Activated CD4-positive, alpha-beta memory T cell treated with anti-CD3 and anti-CD28 coated beads for 36 hours (primary cell): ENCODE data around the gene COG8. TPM values are rescaled to one million over a fixed set of nuclear protein-coding genes. Genes with fewer than 3 reads are reported as not detected.
A peak's percentile ranks its signal among the peaks of the same experiment; 100 is the strongest.

Experiments
- CTCF ChIA-PET: fragments of 350-600 bp; sonication (Branson Sonifier 250); formaldehyde crosslinking; loops from one replicate; lab custom pipeline; 2021; ENCODE audit warnings: antibody characterized with exemption, inconsistent platforms; lab: Charles Lee
- POLR2A ChIA-PET: fragments of 350-600 bp; sonication (Branson Sonifier 250); formaldehyde crosslinking; loops from one replicate; lab custom pipeline; 2021; ENCODE audit warnings: antibody characterized with exemption; lab: Charles Lee
- DNase-seq: peaks from one replicate; pipeline ENCODE4 v3.0.0-alpha.2; 2020
- H3K27ac Mint-ChIP-seq: one replicate; pipeline ENCODE4 v1.8.0; 2021; ENCODE audit warnings: mixed read lengths
- H3K27me3 Mint-ChIP-seq: one replicate; pipeline ENCODE4 v1.8.0; 2021; ENCODE audit warnings: mixed read lengths
- H3K36me3 Mint-ChIP-seq: one replicate; pipeline ENCODE4 v1.8.0; 2021; ENCODE audit warnings: mixed read lengths
- H3K4me1 Mint-ChIP-seq: one replicate; pipeline ENCODE4 v1.8.0; 2021; ENCODE audit warnings: low read depth, mixed read lengths
- H3K4me3 Mint-ChIP-seq: one replicate; pipeline ENCODE4 v1.8.0; 2021; ENCODE audit warnings: mild to moderate bottlenecking, mixed read lengths
- H3K9me3 Mint-ChIP-seq: one replicate; pipeline ENCODE4 v1.8.0; 2021; ENCODE audit warnings: mixed read lengths
- intact Hi-C: fragments of 100-400 bp; cut with micrococcal nuclease; formaldehyde crosslinking; loops from one replicate; pipeline ENCODE4 v1.15.1; 2023
- total RNA-seq, 2 experiments: library from RNA; stranded (reverse); gene quantifications; one replicate each; pipeline ENCODE4 v1.2.3, GENCODE V29; 2021

COG8 gene
- total RNA-seq, 2 experiments from 2014 or later, result 25.4 to 27.9 TPM

- Mint-ChIP-seq H3K36me3 (peaks cover 41% of the 10 kb centered on the region), H3K27ac (no peak overlapping the region), H3K9me3 (no peaks in the 10 kb centered on the region), H3K4me1 (peaks cover 28% of the 10 kb centered on the region), H3K27me3 (no peaks in the 10 kb centered on the region), H3K4me3 (no peak overlapping the region)
- intact Hi-C loops, result no loop called here
- ChIA-PET POLR2A (no interaction called here), CTCF (no interaction called here)
- no peak for DNase-seq
Measured at GRCh38 chr16:69344171-69344570, 4.8 kb upstream of the COG8 start.

GRCh38 chr16:69340095-69340644 is 806 bp upstream of the COG8 start:
- peak overlapping the region; percentile 96 for H3K4me3 Mint-ChIP-seq
- H3K9me3 Mint-ChIP-seq, result no peaks in the 10 kb centered on the region
- peak; percentile 56 for DNase-seq
- POLR2A ChIA-PET, result interaction anchor here (0.6 to 2.1 kb wide), 4 partner anchors 9 to 133 kb away, joined by 3 to 11 read pairs (median 8); partner anchors contain the start of gene PDF
- peaks cover 38% of the 10 kb centered on the region for H3K4me1 Mint-ChIP-seq
- peak overlapping the region; percentile 95 for H3K27ac Mint-ChIP-seq
- CTCF ChIA-PET, result interaction anchor here (0.7 to 1.6 kb wide), 6 partner anchors 9 to 415 kb away, joined by 3 to 6 read pairs (median 4); partner anchors contain the start of genes NOB1, PDF and TERF2
- intact Hi-C loops, result no loop called here
- peaks cover 34% of the 10 kb centered on the region for H3K36me3 Mint-ChIP-seq
- H3K27me3 Mint-ChIP-seq, result no peaks in the 10 kb centered on the region

GRCh38 chr16:69338557-69339288 is 641 bp downstream of the COG8 start:
- ChIA-PET CTCF (interaction anchor here (0.7 to 1.6 kb wide), 3 partner anchors 9 to 416 kb away, joined by 3 to 10 read pairs (median 3); partner anchors contain the start of genes NOB1 and PDF), POLR2A (interaction anchor here (0.6 to 2.0 kb wide), 3 partner anchors 9 to 228 kb away, joined by 3 to 13 read pairs (median 8); partner anchors contain the start of gene PDF)
- intact Hi-C loops, result loop anchor here (1.0 to 10.0 kb wide), 5 partner anchors 8 to 1674 kb away; partner anchors contain the start of genes ACD, C16orf86, ENKD1 and NFAT5
- DNase-seq, result peak; percentile 23
- Mint-ChIP-seq H3K27ac (peak overlapping the region; percentile 82), H3K4me1 (peaks cover 41% of the 10 kb centered on the region), H3K27me3 (no peaks in the 10 kb centered on the region), H3K36me3 (peaks cover 36% of the 10 kb centered on the region), H3K9me3 (no peaks in the 10 kb centered on the region), H3K4me3 (peak overlapping the region; percentile 96)

- intact Hi-C loops, result loop anchor here (10.0 kb wide), 1 partner anchor 1670 kb away; the partner anchor contains the start of genes ACD, C16orf86, ENKD1 and PARD6A
- H3K4me1 Mint-ChIP-seq, result peaks cover 29% of the 10 kb centered on the region
- H3K36me3 Mint-ChIP-seq, result peaks cover 28% of the 10 kb centered on the region
- no peaks in the 10 kb centered on the region for H3K9me3 Mint-ChIP-seq
- H3K27ac Mint-ChIP-seq, result no peak overlapping the region
- DNase-seq, result no peak
- H3K4me3 Mint-ChIP-seq, result no peak overlapping the region
- ChIA-PET CTCF (no interaction called here), POLR2A (no interaction called here)
- H3K27me3 Mint-ChIP-seq, result no peaks in the 10 kb centered on the region
Measured at GRCh38 chr16:69334696-69335095, 4.7 kb downstream of the COG8 start.

GRCh38 chr16:69330286-69331109 is 8.9 kb downstream of the COG8 start, which contains the start of gene PDF:
Gene PDF, minus strand, starts transcription at chr16:69330588. Its CDS starts 18 bp downstream, at chr16:69330570.
- Mint-ChIP-seq H3K4me1 (peaks cover 43% of the 10 kb centered on the region), H3K9me3 (no peaks in the 10 kb centered on the region), H3K4me3 (peak within 1 kb of the TSS; percentile 82), H3K27me3 (no peaks in the 10 kb centered on the region), H3K36me3 (peaks cover 48% of the 10 kb centered on the region), H3K27ac (peak within 1 kb of the TSS; percentile 86)
- ChIA-PET POLR2A (interaction anchor here (1.0 to 3.1 kb wide), 7 partner anchors 8 to 173 kb away, joined by 3 to 13 read pairs (median 4); partner anchors contain the start of genes COG8 and NIP7), CTCF (interaction anchor here (0.9 to 2.1 kb wide), 6 partner anchors 8 to 424 kb away, joined by 3 to 10 read pairs (median 3); partner anchors contain the start of genes COG8 and NOB1)
- peak; percentile 90 for DNase-seq
- intact Hi-C loops, result loop anchor here (1.0 to 10.0 kb wide), 3 partner anchors 9 to 1666 kb away; partner anchors contain the start of genes ACD, C16orf86, COG8 and ENKD1

- POLR2A ChIA-PET, result interaction anchor here (1.0 to 3.1 kb wide), 9 partner anchors 9 to 196 kb away, joined by 3 to 13 read pairs (median 4); partner anchors contain the start of genes COG8 and NIP7
- Mint-ChIP-seq H3K4me3 (peak overlapping the region; percentile 80), H3K4me1 (peaks cover 49% of the 10 kb centered on the region), H3K9me3 (no peaks in the 10 kb centered on the region), H3K27ac (peak overlapping the region; percentile 77), H3K36me3 (peaks cover 43% of the 10 kb centered on the region), H3K27me3 (no peaks in the 10 kb centered on the region)
- CTCF ChIA-PET, result interaction anchor here (0.9 to 2.1 kb wide), 8 partner anchors 9 to 809 kb away, joined by 3 to 10 read pairs (median 3); partner anchors contain the start of genes COG8, NOB1 and VPS4A
- intact Hi-C loops, result loop anchor here (1.0 to 10.0 kb wide), 4 partner anchors 10 to 1665 kb away; partner anchors contain the start of genes ACD, C16orf86, COG8 and ENKD1
- peak; percentile 63 for DNase-seq
Measured at GRCh38 chr16:69329369-69330285, 9.7 kb downstream of the COG8 start.

GRCh38 chr16:69328854-69329316 is 10.5 kb downstream of the COG8 start:
- H3K27ac Mint-ChIP-seq, result peak overlapping the region; percentile 77
- ChIA-PET POLR2A (interaction anchor here (1.1 to 3.1 kb wide), 5 partner anchors 10 to 196 kb away, joined by 3 to 13 read pairs (median 4); partner anchors contain the start of genes COG8 and NIP7), CTCF (interaction anchor here (1.1 to 2.1 kb wide), 4 partner anchors 10 to 808 kb away, joined by 3 to 10 read pairs (median 4); partner anchors contain the start of genes COG8 and VPS4A)
- H3K36me3 Mint-ChIP-seq, result peaks cover 39% of the 10 kb centered on the region
- intact Hi-C loops, result loop anchor here (10.0 kb wide), 1 partner anchor 1054 kb away; no protein-coding TSS in a partner anchor
- peak overlapping the region; percentile 80 for H3K4me3 Mint-ChIP-seq
- H3K27me3 Mint-ChIP-seq, result no peaks in the 10 kb centered on the region
- DNase-seq, result peak; percentile 61
- H3K4me1 Mint-ChIP-seq, result peaks cover 46% of the 10 kb centered on the region
- H3K9me3 Mint-ChIP-seq, result no peaks in the 10 kb centered on the region

- H3K27ac Mint-ChIP-seq, result peak overlapping the region; percentile 70
- H3K4me3 Mint-ChIP-seq, result peak overlapping the region; percentile 20
- H3K36me3 Mint-ChIP-seq, result peaks cover 34% of the 10 kb centered on the region
- ChIA-PET POLR2A (interaction anchor here (1.4 kb wide), 1 partner anchor 16 kb away, joined by 6 read pairs; no protein-coding TSS in a partner anchor), CTCF (interaction anchor here (0.6 to 1.9 kb wide), 3 partner anchors 15 to 170 kb away, joined by 3 to 5 read pairs (median 3); partner anchors contain the start of gene VPS4A)
- peaks cover 41% of the 10 kb centered on the region for H3K4me1 Mint-ChIP-seq
- intact Hi-C loops, result loop anchor here (10.0 kb wide), 1 partner anchor 1053 kb away; no protein-coding TSS in a partner anchor
- DNase-seq, result no peak
- H3K9me3 Mint-ChIP-seq, result no peaks in the 10 kb centered on the region
- H3K27me3 Mint-ChIP-seq, result no peaks in the 10 kb centered on the region
Measured at GRCh38 chr16:69327585-69328310, 11.6 kb downstream of the COG8 start.

GRCh38 chr16:69326172-69326873 is 13.0 kb downstream of the COG8 start:
- Mint-ChIP-seq H3K4me1 (peaks cover 45% of the 10 kb centered on the region), H3K4me3 (no peak overlapping the region)

More at GRCh38 chr16:69326172-69326873, 13.0 kb downstream of the COG8 start:
- DNase-seq, result no peak
- Mint-ChIP-seq H3K36me3 (peaks cover 35% of the 10 kb centered on the region), H3K27me3 (no peaks in the 10 kb centered on the region), H3K9me3 (no peaks in the 10 kb centered on the region), H3K27ac (peak overlapping the region; percentile 53)
- ChIA-PET CTCF (interaction anchor here (1.2 to 1.3 kb wide), 2 partner anchors 13 to 176 kb away, joined by 3 to 4 read pairs; no protein-coding TSS in a partner anchor), POLR2A (interaction anchor here (0.6 to 0.7 kb wide), 2 partner anchors 362 to 414 kb away, joined by 3 to 4 read pairs; no protein-coding TSS in a partner anchor)
- intact Hi-C loops, result loop anchor here (10.0 kb wide), 1 partner anchor 1052 kb away; no protein-coding TSS in a partner anchor
